Measurements from ENCODE around the gene LAMA3. TPM values are rescaled to one million over a fixed set of nuclear protein-coding genes. Genes with fewer than 3 reads are reported as not detected.

LAMA3 gene
- total and polyA plus RNA-seq, 2 experiments from 2014 or later: 3.9 to 4.9 TPM

- no peak for TF ChIP-seq ZNF462 (CRISPR knock-in tag; IDR thresholded peaks at IDR 0.05)
- TF ChIP-seq CREB1 (CRISPR knock-in tag; IDR thresholded peaks at IDR 0.05; ENCODE audit: low read depth): no peak
- TF ChIP-seq NANOG (IDR thresholded peaks at IDR 0.05; ENCODE audit: borderline replicate concordance): no peak
Observed at GRCh38 chr18:23811176-23811575, 121.9 kb downstream of the LAMA3 start (continued).

- 0 out of 3 replicates have a peak overlapping the region, but pooled peaks have one; percentile 36 for H3K4me3 Mint-ChIP-seq
- peaks cover 37% of the 10 kb centered on the region for H3K4me1 ChIP-seq (ENCODE audit: insufficient read depth)
- no peak overlapping the region; the same call in 1 of the 2 replicates for H3K27ac Mint-ChIP-seq
- H3K4me2 ChIP-seq: peak overlapping the region; percentile 23
- no peaks in the 10 kb centered on the region for H3K27me3 ChIP-seq (ENCODE audit: insufficient read depth)
- H2AFZ ChIP-seq: no peak overlapping the region
- no peaks in the 10 kb centered on the region for H3K9me2 ChIP-seq (ENCODE audit: insufficient read depth)
- no peaks in the 10 kb centered on the region for H3F3A ChIP-seq (replicated peaks; ENCODE audit: low read depth)
- H4K20me1 ChIP-seq (replicated peaks; ENCODE audit: insufficient read depth): no peaks in the 10 kb centered on the region
- H3K4me1 Mint-ChIP-seq: peaks cover 41% of the 10 kb centered on the region
- TF ChIP-seq STAT1 (IDR thresholded peaks at IDR 0.05; ENCODE audit: unreplicated experiment) (no peak), EZH2phosphoT487 (IDR thresholded peaks at IDR 0.05; ENCODE audit: unreplicated experiment) (no peak), CREB1 (CRISPR knock-in tag; IDR thresholded peaks at IDR 0.05; ENCODE audit: low read depth) (0 out of 2 replicates have a peak, but pooled peaks have one; percentile 4), JUNB (IDR thresholded peaks at IDR 0.05; ENCODE audit: unreplicated experiment) (no peak), CTCF (conservative IDR thresholded peaks at IDR 0.05; ENCODE audit: low read depth in 2 of 2) (peak in 1 of 2 experiments; percentile 64; a peak in 3 of 4 replicates), POLR2AphosphoS5 (IDR thresholded peaks at IDR 0.05; ENCODE audit: low read depth) (no peak), NANOG (IDR thresholded peaks at IDR 0.05; ENCODE audit: borderline replicate concordance) (peak; percentile 79)
- no peak overlapping the region for H3K4me3 ChIP-seq
- H3K36me3 Mint-ChIP-seq (ENCODE audit: low read depth): no peaks in the 10 kb centered on the region
- H3K36me3 ChIP-seq (ENCODE audit: insufficient read depth): no peaks in the 10 kb centered on the region
- peaks cover 1% of the 10 kb centered on the region; the same call in 1 of the 3 replicates for H3K9me3 Mint-ChIP-seq
- H3K27me3 Mint-ChIP-seq (ENCODE audit: insufficient read depth, low read depth, poor library complexity): peaks cover 8% of the 10 kb centered on the region
- H3K27ac ChIP-seq (ENCODE audit: low read depth): peak overlapping the region; percentile 41
- ATAC-seq (peak; percentile 35), DNase-seq (ENCODE audit: low spot score) (peak; percentile 45)
- no peaks in the 10 kb centered on the region for H3K79me2 ChIP-seq (replicated peaks; ENCODE audit: insufficient read depth)
Observed at GRCh38 chr18:23812546-23813440, 123.5 kb downstream of the LAMA3 start.
